ENCODE data around the gene SLC25A21.

The SLC25A21 gene

DNA sequence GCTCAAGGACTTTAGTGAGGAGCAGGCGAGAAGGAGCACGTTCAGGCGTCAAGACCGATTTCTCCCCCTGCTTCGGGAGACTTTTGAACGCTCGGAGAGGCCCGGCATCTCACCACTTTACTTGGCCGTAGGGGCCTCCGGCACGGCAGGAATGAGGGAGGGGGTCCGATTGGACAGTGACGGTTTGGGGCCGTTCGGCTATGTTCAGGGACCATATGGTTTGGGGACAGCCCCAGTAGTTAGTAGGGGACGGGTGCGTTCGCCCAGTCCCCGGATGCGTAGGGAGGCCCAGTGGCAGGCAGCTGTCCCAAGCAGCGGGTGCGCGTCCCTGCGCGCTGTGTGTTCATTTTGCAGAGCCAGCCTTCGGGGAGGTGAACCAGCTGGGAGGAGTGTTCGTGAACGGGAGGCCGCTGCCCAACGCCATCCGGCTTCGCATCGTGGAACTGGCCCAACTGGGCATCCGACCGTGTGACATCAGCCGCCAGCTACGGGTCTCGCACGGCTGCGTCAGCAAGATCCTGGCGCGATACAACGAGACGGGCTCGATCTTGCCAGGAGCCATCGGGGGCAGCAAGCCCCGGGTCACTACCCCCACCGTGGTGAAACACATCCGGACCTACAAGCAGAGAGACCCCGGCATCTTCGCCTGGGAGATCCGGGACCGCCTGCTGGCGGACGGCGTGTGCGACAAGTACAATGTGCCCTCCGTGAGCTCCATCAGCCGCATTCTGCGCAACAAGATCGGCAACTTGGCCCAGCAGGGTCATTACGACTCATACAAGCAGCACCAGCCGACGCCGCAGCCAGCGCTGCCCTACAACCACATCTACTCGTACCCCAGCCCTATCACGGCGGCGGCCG is 509.6 kb downstream of the SLC25A21 start:
- peak overlapping the region in 3 of 21 experiments; percentile 15 to 71 (median 55) for H3K27ac ChIP-seq
- peak overlapping the region; percentile 33 to 50 (median 40) for H3K4me3 ChIP-seq

DNA sequence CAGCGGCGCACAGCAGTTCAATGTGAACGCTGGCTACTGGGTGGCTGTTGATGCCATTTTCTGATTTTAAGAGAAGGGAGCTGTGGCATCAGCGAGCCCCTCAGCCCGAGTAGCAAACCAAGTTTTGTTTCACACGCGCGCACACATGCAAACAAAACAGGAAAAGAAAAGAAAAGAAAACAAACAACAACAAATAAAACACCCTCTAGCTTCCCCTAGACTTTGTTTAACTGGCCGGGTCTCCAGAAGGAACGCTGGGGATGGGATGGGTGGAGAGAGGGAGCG is 510.2 kb downstream of the SLC25A21 start:
- Histone ChIP-seq H3K27ac (peak overlapping the region in 3 of 21 experiments; percentile 15 to 55 (median 44)), H3K4me3 (peak overlapping the region; percentile 33 to 50 (median 40))

DNA sequence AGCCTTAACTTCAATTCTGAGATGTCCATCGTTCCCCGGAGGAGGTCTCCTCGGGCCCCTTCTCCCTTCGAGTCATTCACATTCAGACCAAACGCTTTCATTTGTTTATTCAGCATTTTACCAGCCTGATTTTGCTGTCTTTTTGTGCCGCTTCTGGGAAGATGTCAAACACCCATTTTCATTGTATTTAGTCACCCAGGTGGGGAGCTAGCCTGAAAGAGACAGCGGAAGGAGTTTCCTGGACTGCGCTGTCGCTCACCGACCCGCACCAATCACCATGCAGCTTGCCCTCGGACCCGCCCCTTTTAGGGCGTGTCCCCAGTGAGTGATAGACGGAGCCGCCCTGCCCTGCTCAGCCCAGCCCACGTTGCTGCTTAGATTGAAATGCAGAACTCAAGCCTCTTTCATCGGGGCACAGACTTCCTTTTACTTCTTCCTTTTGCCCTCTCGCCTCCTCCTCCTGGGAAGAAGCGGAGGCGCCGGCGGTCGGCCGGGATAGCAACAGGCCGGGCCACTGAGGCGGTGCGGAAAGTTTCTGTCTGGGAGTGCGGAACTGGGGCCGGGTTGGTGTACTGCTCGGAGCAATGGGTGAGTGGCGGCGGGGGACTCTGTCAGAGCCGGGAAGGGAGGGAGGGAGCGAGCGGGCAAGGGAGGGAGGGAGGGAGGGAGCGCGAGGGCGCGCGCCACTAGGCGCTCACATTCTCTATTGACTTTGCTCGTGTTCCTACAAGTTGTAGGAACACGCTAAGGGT is 510.7 kb downstream of the SLC25A21 start, which contains the start of gene PAX9:
TSS of gene PAX9 (plus strand) at position 355 of the 752 bp plus-strand sequence. CDS start at position 585, 230 bp downstream.
- H3K27ac ChIP-seq, result peak within 1 kb of the TSS in 3 of 21 experiments; percentile 15 to 55 (median 44)
- peak within 1 kb of the TSS; percentile 33 to 50 (median 40) for H3K4me3 ChIP-seq

DNA sequence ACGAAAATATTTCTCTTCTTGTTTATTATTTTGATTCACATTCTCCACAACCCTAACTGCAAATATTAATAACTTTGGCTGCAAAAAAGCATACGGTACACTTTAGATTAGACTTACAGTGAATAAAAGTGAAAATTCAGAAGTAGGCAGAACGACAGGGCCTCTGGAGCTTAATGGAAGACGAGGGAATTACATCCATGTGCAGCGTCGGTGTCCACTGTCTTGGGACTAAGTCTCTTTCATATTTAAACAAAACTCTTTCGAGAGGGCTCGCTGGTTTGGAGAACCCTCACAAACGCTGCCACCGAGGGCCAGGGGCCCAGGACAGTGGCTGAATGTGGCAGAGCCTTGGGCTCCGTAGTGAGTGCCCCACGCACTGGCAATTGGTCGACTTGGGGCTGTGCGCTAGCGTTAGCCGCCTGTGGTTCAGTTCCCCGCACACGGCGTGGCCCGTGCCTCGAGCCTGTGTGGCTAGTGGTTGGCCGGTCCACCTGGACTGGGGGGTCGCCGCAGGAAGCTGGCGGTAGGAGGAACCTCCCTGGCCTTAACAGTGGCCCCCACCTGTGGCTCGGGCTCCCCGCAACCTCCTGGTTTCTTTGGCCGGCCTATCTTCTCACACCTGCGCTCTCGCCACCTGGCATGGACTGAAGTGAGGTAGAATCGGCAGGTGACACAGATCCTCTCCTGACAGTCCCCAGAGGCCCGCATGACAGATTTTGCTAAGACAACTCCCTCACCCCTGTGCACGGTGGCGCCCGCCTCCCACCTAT is 511.5 kb downstream of the SLC25A21 start:
- H3K4me3 ChIP-seq, result peak overlapping the region in 6 of 7 experiments; percentile 33 to 50 (median 38)

DNA sequence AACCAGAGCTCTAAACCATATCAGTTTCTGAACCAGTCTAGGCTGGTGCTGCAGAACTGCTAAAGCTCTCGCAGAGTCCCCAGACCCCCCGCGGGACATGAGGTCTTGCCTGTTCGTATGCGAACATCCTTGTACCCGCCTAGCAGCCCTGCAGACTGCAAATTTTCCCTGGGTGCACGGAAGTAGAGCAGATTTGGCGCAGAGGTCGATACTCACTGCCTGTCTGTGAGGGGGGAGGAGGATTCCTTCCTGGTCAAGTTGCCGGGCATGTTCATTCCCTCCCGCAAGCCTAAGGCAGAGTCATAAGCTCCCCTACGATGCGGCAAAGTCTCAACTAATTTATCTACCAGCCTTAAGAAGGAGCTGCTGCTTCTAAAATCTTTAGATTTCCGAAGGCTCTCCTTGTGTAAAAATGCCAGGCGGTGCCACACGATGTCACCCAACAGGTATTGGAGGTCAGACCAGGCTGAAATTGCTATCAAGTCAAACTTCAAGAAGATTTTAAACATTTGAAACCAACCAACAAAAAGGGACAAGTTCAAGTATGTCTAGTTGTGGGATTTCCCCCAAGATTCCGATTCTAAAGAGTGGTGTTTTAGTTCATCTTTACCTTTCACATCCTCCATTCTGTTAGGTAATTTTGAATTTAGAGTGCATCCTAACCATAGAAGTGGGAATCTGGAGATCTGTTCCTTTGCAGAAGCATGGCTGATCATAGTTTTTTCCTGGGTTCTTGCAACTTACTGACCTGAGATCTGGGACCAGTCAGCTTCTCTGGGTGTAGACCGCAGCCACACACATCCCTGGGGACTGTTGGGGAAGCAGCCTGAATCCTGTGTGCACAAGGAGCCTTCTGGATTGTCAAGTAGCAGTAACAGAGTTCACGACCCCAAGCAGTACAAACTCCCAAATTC is 512.3 kb downstream of the SLC25A21 start:
- H3K4me3 ChIP-seq, result no peak overlapping the region

More for the DNA sequence above, 511.5 kb downstream of the SLC25A21 start:
- no peak overlapping the region for H3K27ac ChIP-seq

DNA sequence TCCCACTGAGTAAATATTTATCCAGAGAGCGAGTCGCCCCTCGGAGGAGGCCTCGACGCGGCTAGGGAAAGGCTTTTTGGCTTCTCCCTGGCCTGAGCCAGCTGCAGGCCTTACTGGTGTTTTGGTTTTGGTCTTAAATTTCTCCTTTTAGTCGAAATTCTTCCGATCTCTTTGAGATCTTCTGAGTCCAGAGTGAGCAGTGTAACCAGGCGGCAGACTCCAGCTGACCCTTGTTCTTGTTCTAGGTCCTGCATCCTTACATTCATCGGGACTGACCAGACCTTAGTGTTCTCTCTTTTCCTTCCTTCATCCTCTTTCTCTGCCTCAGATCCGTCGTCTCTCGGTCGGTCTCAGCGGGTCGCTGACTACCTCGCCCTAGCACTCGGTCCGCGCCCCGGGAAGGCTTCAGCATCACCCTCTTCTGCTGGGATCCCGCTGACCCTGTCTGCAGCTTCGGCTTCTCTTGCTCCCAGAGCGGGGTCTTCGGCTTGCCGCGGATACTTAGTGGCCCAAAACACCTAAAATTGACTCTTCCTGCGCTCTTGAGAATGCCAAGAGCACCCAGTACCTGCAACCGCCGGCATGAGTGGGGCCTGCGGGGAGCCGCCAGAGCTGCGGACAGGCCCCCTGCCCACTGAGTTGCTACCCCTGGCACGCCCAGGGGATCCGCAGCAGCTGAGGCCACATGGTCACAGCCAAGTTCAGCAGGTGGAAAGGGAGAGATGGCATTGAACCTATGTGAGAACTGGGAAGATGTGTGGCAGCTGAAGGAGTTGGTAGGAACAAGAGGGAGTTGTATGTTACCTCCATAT is 513.2 kb downstream of the SLC25A21 start:
- no peak overlapping the region for H3K27ac ChIP-seq
- H3K4me3 ChIP-seq, result no peak overlapping the region

More for the DNA sequence above, 512.3 kb downstream of the SLC25A21 start:
- no peak overlapping the region for H3K27ac ChIP-seq

DNA sequence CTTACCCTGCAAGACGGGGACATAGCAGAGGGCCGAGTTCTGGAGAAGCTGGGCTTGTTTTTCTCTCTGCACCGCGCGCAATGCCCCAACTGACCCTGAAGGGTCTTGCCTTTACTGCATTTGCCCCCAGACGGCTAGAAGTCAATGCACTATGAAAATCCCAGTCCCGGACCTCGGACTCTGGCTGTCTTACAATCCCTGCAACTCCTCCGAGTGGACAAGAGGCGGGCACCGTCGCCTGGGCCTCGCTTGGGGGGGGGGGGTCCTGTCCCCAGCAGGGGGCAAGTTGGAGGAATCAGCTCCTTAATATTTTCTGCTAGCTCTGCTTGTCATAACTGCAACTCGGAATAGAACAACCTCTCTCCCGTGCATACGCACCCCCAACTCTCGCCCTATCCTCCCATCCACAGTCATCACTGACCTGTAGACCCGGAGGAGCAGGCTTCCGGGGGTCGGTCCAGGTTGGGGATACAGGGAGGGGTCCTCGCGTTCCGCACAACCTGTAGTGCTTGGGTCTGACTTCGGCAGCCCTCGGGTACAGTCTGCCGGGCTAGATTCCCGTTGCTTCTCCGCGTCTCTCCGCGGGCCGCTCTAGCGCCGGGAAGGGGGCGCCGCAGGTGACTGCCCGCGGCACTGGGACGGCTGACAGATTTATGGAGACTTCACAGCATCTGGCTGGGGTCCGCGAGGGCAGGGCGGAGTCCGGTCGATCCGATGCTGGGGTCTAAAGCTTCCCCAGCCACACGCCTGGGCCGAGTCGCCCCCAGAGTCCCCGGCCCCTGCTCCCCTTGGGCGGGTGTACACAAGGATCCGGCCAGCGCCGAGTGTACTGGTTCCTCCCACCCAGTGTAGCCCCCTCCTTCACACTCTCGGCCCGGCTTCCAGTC is 514.0 kb downstream of the SLC25A21 start:
- no peak overlapping the region for H3K27ac ChIP-seq
- no peak overlapping the region for H3K4me3 ChIP-seq

DNA sequence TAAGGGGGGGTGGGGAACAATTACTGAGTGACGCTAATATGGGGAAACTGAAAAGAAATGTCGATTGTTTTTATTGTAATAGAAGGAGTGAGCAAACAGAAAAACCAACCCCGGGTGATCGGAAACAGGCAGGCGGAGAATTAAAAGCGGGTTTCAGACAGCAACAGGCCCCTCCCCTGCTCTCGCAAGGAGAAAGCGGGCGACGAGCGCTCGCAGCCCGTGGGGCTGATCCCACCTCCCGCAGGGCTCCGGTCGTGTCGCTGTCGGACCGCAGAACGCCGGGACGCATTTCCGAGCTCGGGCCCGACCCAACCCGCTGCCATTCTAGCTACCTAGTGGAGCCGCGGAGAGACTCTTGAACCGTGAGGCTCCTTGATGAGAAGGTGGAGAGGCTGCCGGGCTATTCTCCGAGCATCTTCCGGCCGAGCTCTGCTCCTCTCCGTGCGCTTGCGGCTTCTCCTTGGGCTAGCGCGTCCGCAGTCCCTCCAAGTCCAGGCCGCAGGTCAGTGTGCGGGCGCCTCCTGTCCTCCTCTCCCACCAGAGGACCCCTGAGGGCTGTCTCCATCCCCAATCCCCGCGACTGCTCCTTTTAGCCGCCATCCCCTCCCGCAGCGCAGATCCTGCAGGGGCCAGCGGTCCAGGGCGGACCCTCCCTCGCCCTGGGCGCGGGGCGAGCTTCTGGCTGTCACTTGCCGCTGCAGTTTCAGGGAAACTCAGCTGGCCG is 514.8 kb downstream of the SLC25A21 start:
- no peak overlapping the region for H3K27ac ChIP-seq
- peak overlapping the region in 3 of 7 experiments; percentile 4 to 5 (median 4) for H3K4me3 ChIP-seq

DNA sequence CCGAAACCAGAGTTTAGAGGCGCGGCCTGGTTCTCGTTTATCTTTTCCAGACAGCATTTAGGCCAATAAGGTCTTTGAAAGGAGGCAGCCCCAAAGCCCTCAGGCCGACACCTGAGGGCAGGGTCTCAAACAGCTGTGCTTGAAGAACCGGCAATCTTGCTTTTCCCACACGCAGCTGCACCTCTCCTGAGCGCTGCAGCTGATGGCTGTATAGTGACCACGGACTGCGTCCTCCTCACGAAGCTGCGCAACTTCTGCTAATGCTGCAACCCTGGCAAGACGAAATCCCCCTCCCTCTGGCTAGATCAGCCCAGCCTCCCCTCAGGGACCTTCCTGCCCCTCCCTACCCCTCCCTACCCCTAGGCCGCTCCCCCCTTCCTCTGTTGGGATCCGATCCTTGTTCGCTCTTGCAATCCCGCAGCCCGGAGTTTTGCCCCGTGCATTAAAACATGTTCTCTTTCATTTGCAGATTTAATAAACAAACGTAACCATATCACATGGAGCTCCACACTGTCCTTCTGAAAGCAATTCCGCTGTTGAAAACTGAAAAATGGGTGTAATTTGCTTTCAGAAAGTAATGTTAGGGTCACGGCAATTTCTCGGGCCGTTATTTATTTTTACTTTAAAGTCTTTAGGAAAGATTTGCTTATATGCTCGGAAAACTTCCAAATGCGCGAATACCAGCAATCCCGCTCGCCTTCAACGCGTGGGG is 515.6 kb downstream of the SLC25A21 start:
- peak overlapping the region in 2 of 7 experiments; percentile 4 to 5 for H3K4me3 ChIP-seq
- no peak overlapping the region for H3K27ac ChIP-seq

DNA sequence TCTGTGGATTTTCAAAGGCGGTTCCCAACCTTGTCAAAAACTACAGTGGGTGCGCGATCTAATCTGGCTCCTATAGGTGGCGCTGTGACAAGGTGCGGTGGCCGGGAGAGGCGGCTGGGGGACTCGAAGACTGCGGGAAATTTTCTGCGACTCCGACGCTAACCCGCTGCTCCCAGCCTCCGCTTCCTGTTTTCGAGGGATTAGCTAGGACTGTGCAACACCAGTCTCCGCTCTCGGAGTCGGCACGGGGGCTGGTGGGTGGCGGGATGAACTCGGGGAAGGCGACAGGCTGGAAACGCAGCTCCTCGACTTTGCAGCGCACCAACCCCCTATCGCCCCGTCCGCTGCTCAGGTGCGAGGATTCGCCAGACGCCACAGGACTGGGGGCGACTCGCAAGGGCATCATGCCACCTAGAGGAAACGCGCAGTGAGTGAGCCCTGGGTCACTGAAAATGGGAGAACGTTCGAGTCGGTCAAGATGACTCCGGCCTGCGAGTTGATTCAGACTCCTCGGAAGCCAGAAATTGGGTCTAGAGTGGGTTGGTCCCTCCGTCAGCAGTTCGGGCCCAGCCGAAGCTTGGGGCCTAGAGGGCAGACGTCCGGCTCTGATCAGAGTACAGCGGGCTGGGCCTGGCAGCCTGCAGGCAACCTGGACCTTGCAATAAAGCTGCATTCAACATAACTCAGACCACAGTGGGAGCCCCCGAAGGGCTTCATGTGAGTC is 516.3 kb downstream of the SLC25A21 start:
- H3K4me3 ChIP-seq, result no peak overlapping the region
- no peak overlapping the region for H3K27ac ChIP-seq

DNA sequence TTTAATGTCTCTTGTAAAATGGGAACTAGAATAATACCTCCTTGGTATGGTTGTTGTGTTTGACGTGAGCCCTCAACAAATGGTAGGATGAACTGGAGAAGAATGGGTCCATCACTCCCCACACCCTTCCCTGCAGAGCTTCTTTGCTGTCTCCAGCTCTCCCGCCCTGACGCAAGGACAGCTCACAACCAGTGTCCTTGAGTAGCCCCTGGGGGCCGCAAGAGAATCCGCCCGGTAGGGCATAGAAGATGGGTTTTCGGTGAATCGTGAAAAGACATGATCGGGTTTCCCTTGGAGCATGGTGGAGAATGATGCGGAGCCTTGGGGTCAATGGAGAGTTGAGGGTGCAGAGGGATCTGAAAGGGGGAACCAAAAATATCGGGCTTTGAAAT is 516.8 kb downstream of the SLC25A21 start:
- no peak overlapping the region for H3K27ac ChIP-seq
- no peak overlapping the region for H3K4me3 ChIP-seq

DNA sequence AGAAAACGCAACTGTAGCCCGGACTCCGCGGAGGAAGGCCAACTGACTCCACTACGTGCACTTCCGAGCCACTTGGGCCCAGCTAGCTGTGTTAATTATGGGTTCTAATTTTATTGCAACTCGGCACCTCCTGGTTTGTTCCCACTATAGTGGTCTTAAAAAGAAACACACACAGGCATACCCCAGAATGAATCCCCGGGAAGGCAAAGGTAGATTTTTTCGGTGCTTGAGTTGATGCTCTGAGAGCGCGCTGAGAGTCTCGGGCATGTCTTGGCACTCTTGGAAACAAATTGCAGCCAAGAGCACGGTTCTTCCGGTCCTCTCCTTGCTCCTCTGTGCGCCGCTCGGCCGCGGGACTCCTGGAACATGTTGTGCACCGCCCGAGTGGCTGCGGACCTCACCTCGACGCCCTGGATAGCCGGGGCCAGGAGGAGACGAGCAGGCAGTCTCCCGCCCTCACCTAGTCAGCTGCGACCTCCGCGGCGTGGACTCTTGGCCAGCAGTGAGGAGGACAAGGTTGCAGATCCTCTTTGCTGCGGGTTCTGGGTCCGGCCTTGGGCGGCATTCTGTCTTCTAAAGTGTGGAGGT is 517.5 kb downstream of the SLC25A21 start:
- H3K4me3 ChIP-seq, result no peak overlapping the region
- no peak overlapping the region for H3K27ac ChIP-seq

DNA sequence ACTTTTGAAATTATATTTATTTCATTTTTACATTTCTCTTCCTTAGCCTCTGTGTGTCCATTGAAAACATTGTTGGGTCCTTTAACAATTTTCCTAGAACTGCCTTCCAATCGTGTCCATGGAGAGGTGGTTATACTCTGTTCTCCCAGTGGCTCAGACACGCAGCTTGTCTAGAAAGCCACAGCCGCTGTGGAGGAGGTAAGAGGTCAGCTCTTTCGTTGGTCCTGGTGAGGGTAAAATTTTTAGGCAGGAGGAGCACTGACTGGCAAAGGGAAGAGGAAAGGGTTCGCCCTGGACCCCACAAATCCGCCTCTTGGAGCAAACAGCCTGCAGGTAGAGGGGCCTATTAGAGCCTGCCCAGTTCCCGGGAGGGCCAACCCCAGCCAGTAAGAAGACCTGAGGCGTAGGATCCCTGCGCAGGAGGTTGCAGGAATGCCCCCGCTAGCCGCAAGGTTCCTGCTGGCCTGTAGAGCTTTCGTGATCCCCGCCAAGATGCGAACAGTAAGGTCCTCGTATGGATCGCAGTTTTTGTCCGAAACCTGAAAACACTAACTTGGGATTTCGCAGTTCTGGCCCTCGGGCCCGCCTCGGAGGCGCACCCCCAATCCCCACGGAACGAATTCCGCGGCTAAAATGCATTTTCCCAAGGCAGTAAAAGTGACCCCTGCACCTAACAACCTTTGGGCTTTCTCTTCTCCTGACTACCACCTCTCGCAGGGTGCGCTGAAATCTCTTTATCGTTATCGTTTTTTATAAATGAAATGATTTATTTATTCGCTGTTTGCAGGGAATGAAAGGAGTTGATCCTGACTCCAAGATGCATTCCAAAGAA is 518.2 kb downstream of the SLC25A21 start:
- H3K4me3 ChIP-seq, result no peak overlapping the region
- no peak overlapping the region for H3K27ac ChIP-seq

DNA sequence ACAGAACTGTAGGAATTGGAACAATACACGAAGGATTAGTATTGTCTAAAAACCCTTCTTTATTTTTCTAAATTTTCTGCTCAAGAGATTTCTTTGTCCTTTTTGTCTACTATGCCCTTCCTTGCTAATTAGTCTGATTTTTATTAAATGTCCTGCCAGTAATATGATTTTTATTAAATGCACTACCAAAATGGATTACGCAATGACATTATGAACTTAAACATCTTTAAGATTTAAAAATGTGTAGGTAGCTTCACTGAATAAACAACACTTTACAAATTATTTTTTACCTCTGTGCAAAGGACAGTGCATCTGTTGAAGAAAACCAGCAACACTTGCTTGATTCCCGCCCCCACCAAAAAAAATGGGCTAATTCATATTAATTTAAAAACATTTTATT is 519.0 kb downstream of the SLC25A21 start:
- Histone ChIP-seq H3K4me3 (no peak overlapping the region), H3K27ac (no peak overlapping the region)

All from skin epidermis (tissue), 12 donors.